Small intestine (tissue), 7 donors: ENCODE data around the gene ADAMTSL3. TPM values are rescaled to one million over a fixed set of nuclear protein-coding genes. Genes with fewer than 3 reads are reported as not detected.
"Not testable (repeated sequence)": the region's sequence is repeated elsewhere in the genome, so short reads cannot be mapped to it uniquely, and the experiment has no call there.

Source experiments
- DNase-seq, 2 donors: peaks; one replicate each; pipeline versions ENCODE4 v3.0.0 to v3.0.0-alpha.2; 2013
- FAIRE-seq: peaks from 2 replicates; lab custom pipeline; 2012; peaks lifted over from hg19 to GRCh38; lab: Jason Lieb, UNC
- H3K27ac ChIP-seq, 3 donors: one replicate each; pipeline ENCODE4 v1.5.1; 2013; ENCODE audit warnings: low read length in 2 of 3, mild to moderate bottlenecking in 2 of 3, control low read depth in 1 of 3, inconsistent platforms in 1 of 3, low read depth in 1 of 3, moderate library complexity in 1 of 3
- H3K27me3 ChIP-seq, 3 donors: one replicate each; pipeline ENCODE4 v1.6.1; 2013; ENCODE audit warnings: low read length in 3 of 3, inconsistent platforms in 1 of 3; ENCODE audit not compliant: control insufficient read depth in 3 of 3, insufficient read depth in 3 of 3
- H3K36me3 ChIP-seq, 3 donors: one replicate each; pipeline ENCODE4 v1.6.1; 2013; ENCODE audit warnings: low read length in 3 of 3, inconsistent platforms in 1 of 3, low read depth in 1 of 3, mild to moderate bottlenecking in 1 of 3, moderate library complexity in 1 of 3; ENCODE audit not compliant: control insufficient read depth in 3 of 3, insufficient read depth in 2 of 3
- H3K4me1 ChIP-seq, 3 donors: one replicate each; pipeline ENCODE4 v1.6.1; 2013; ENCODE audit warnings: low read length in 2 of 3, inconsistent platforms in 1 of 3, low read depth in 1 of 3, mild to moderate bottlenecking in 1 of 3, moderate library complexity in 1 of 3; ENCODE audit not compliant: control insufficient read depth in 3 of 3, insufficient read depth in 2 of 3
- H3K4me3 ChIP-seq, 3 donors: one replicate each; pipeline ENCODE4 v1.5.1; 2013; ENCODE audit warnings: low read length in 3 of 3, control low read depth in 1 of 3, inconsistent platforms in 1 of 3, low read depth in 1 of 3, mild to moderate bottlenecking in 1 of 3, moderate library complexity in 1 of 3
- H3K9me3 ChIP-seq, 2 donors: one replicate each; pipeline ENCODE4 v1.6.1; 2013; ENCODE audit warnings: low read depth in 1 of 2, low read length in 1 of 2; ENCODE audit not compliant: control insufficient read depth in 2 of 2, insufficient read depth in 1 of 2
- WGBS, 3 donors: extraction: QIAGEN DNeasy Blood & Tissue Kit; methylation state at CpG; one replicate each; pipeline ENCODE4 v1.1.7; 2013; 5-methylcytosine and 5-hydroxymethylcytosine counted together
- polyA plus RNA-seq, 4 donors: library from polyadenylated mRNA; stranded (reverse) in 3 of 4; unstranded in 1 of 4; fragments of 200-250 nt in 3 of 4; fragments of 120-200 nt in 1 of 4; gene quantifications; one replicate each; pipeline versions ENCODE4 v1.2.1 to v1.2.3, GENCODE V29; 2013
- donor health status: healthy with polysubstance abuse.
- donor health status: control.
- donor health status: control.
- donor health status: Bipolar disorder and iron deficiency.
- donor health status: healthy.

ADAMTSL3 gene
- polyA plus RNA-seq, 4 donors: 0.22 to 1.6 (median 0.93) TPM

DNA sequence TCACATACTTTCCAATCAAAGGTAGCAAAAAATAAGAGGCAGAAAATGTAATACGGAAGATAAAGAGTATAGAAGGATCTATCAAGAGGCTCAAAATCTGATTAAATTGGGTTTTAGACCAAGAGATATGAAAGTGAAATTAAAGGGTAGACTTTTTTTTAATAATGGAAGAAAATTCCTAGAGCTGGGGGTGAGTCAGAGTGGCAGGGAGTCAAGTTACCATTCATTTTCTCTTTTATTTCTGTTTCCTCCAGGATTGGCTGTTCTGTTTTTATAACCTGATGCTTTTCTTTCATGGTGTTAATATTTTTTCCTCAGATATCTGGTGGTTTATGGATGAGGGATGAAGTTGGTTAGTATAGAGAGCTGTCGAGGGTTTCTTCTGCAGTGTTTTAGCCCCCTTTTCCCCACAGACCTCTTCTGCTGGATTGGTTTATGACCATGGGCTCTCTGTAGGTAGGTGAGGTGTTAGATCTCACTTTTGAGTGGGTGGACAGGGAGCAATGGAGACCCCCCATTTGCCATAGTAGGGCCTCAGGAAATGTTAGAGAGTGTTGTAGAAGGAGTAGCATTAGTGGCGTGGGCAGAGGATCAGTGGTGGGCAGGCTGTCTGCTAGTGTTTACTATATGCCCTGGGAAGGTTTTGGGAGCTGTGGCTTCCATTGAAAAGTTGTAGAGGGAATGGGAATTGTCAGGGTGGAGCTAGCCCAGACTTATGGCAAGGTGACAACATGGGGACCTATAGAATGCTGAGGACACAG lies 380.1 kb downstream of the ADAMTSL3 start:
- H3K27me3 ChIP-seq: peaks cover 0 to under 1% (median 0%) of the 10 kb centered on the region in 3 donors
- H3K4me3 ChIP-seq: no peak overlapping the region
- H3K36me3 ChIP-seq: no peaks in the 10 kb centered on the region
- FAIRE-seq: no peak
- no peaks in the 10 kb centered on the region for H3K4me1 ChIP-seq
- DNase-seq: no peak
- no peaks in the 10 kb centered on the region for H3K9me3 ChIP-seq
- WGBS, 3 donors: 82 to 90% (median 87%) methylated on average over 3 of the region's 3 CpGs
- no peak overlapping the region for H3K27ac ChIP-seq

DNA sequence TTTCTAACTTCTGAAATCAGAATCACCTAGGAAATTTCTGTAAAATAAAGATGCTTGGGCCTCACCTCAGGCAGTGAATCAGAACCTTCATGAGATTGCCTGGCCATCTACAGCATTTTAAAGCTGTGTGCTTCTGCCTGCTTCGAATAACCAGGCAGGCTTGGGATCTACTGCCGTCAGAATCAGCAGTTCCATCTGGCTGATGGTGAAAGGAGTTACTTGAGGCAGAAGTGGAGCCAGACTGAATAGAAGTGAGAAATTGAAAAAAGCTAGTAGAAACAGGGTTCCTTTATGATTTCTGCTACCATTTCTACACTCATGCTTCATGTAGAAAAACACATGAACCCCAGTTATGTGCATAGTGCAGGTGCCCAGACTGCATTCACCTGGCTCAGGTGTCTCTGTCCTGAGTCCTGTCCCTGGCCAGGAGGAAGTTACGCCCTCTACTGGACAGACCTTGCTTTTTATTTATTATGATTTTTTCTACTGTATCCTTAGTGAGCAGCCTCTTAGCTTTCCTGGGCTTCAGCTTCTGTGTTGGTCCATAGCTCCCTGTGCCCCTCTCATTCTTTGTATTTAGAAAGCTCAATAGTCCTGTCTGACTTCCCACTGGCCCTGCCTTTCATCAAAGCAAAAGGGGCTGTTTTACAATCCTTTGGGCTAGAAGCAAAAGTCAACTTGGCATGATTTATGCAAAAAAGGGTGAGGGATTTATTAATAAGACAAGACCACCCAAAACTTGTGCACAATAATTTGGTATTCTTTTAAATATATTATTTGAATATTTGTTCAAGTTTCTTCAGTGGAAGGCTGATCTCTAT lies 380.9 kb downstream of the ADAMTSL3 start:
- no peaks in the 10 kb centered on the region for H3K36me3 ChIP-seq
- H3K4me1 ChIP-seq: no peaks in the 10 kb centered on the region
- H3K27me3 ChIP-seq: peaks cover 0 to 3% (median 0%) of the 10 kb centered on the region in 3 donors
- FAIRE-seq (no peak), DNase-seq (peak; percentile 4 to 8)
- no peaks in the 10 kb centered on the region for H3K9me3 ChIP-seq
- no peak overlapping the region for H3K4me3 ChIP-seq
- H3K27ac ChIP-seq: no peak overlapping the region
- 50 to 53% (median 51%) methylated on average over 3 of the region's 3 CpGs for WGBS, 3 donors

DNA sequence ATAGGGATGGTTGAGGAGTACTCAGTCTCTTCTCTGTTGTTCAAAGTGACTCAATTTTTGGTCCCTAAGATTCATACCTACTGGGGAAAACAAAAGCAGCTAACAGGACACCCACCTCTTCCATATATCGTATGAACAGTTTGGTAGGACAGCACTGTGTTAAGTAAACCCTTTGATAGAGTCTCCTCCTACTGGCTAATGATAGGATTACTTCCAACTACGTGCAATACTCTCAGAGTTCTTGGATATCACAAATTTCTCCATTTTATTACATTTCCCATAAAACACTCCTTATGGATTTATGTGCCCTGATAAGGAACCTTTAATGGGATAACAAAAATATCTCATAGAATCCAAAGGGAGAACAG lies 381.5 kb downstream of the ADAMTSL3 start:
- Histone ChIP-seq H3K36me3 (no peaks in the 10 kb centered on the region), H3K27ac (no peak overlapping the region), H3K4me3 (no peak overlapping the region), H3K9me3 (no peaks in the 10 kb centered on the region), H3K27me3 (peaks cover 0 to 3% (median 0%) of the 10 kb centered on the region in 3 donors), H3K4me1 (no peaks in the 10 kb centered on the region)
- 2 to 14% (median 9%) methylated on average over 2 of the region's 2 CpGs for WGBS, 3 donors
- FAIRE-seq: no peak
- no peak for DNase-seq

DNA sequence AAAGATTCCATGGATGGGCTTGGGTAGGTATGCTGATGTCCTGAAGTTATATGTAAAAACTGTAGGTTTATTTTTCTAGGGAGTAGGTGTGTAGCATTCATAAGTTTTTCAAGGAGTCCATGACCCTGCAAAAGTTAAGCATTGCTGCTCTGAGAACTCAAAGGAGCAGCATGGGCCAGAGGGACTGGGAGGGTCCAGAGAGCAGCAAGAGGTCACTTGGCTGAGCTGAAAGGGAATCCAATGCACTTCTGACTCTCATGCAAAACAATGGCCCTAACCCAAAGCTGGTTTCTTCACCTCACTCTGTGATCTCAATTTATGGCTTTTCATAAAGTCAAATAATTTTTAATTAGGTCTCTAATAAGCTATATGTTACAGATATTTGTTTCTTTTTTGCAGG lies 383.4 kb downstream of the ADAMTSL3 start:
- Histone ChIP-seq H3K27ac (no peak overlapping the region), H3K4me3 (no peak overlapping the region), H3K4me1 (no peaks in the 10 kb centered on the region), H3K9me3 (no peaks in the 10 kb centered on the region), H3K27me3 (peaks cover 0 to 3% (median 0%) of the 10 kb centered on the region in 3 donors), H3K36me3 (no peaks in the 10 kb centered on the region)
- DNase-seq (no peak), FAIRE-seq (no peak)

DNA sequence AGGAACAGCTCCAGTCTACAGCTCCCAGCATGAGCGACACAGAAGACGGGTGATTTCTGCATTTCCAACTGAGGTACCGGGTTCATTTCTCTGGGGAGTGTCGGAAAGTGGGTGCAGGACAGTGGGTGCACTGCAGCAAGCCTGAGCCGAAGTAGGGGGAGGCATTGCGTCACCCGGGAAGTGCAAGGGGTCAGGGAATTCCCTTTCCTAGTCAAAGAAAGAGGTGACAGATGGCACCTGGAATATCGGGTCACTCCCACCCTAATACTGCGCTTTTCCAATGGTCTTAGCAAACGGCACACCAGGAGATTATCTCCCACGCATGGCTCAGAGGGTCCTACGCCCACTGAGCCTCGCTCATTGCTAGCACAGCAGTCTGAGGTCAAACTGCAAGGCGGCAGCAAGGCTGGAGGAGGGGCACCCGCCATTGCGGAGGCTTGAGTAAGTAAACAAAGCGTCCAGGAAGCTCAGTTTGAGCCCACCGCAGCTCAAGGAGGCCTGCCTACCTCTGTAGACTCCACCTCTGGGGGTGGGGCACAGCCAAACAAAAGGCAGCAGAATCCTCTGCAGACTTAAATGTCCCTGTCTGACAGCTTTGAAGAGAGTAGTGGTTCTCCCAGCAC lies 388.6 kb downstream of the ADAMTSL3 start:
- FAIRE-seq, H3K27ac ChIP-seq, H3K36me3 ChIP-seq, H3K9me3 ChIP-seq, H3K4me1 ChIP-seq, H3K27me3 ChIP-seq, H3K4me3 ChIP-seq, DNase-seq: not testable (repeated sequence)
- WGBS, 3 donors: 68 to 75% (median 74%) methylated on average over 18 of the region's 18 CpGs

DNA sequence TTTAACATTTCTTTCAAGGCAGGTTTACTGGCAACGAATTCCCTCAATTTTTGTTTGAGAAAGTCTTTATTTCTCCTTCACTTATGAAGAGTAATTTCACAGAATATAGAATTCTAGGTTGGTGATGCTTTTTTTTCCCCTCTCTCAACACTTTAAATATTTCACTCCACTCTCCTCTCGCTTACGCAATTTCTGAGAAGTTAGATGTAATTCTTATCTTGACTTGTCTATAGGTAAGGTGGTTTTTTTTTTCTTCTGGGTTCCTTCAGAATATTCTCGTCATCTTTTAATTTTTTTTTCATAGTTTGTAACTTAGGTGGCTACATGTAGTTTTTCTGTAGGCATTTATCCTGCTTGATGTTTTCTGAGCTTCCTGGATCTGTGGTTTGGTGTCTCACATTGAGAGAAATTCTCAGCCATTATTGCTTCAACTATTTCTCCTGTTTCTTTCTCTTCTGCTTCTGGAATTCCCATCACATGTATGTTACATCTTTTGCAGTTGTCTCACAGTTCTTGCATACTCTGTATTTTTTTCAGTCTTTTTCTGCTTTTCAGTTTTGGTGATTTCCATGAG lies 392.2 kb downstream of the ADAMTSL3 start:
- no peaks in the 10 kb centered on the region for H3K36me3 ChIP-seq
- H3K9me3 ChIP-seq: no peaks in the 10 kb centered on the region
- DNase-seq (no peak), FAIRE-seq (no peak)
- WGBS, 3 donors: 70 to 82% (median 78%) methylated on average over 4 of the region's 4 CpGs
- H3K4me3 ChIP-seq: no peak overlapping the region
- H3K27ac ChIP-seq: no peak overlapping the region
- no peaks in the 10 kb centered on the region for H3K4me1 ChIP-seq
- no peaks in the 10 kb centered on the region for H3K27me3 ChIP-seq

DNA sequence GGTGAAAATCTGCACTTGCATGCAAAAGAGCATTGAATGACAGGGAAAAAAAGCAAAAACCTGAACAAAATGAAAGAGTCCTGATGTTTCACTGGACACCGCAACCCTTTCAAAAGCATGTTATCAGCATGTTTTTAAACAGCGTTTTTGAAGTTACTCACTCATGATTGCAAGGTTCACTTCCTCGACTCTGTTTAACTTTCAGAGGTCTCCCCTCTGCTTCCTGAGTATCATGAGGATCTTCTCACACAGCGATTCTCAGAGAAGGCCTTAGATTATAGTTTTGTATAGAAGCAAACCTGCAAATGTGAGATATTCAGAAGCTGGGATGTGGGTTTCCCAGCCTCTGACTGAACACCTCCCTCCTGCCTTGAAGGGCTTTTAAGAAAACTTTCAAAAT lies 395.6 kb downstream of the ADAMTSL3 start:
- DNase-seq, FAIRE-seq, H3K4me3 ChIP-seq, H3K27me3 ChIP-seq, H3K27ac ChIP-seq, H3K9me3 ChIP-seq, H3K4me1 ChIP-seq, H3K36me3 ChIP-seq: not testable (repeated sequence)
- WGBS, 3 donors: 56 to 60% (median 57%) methylated on average over 4 of the region's 4 CpGs

DNA sequence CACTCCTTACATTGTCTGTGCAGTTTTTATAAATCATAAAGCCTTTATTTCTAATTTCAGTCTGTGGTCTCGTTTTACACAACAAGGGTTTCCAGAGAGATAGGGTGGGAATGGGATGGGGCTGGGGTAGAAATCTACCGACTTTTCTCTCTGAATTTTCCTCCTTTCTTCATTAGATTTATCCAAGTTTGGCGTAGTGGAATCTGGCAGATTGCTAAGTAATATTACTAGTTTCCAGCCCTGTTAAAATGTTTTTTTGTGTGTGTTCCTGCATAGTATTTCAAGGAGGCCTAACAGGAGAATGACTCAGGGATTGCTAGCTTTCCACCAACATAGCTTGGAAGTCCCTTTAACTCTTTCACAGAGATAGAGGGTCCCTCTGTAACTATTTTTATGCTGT lies 396.2 kb downstream of the ADAMTSL3 start:
- WGBS, 3 donors: 66 to 81% (median 72%) methylated on average over 3 of the region's 3 CpGs
- no peak overlapping the region for H3K27ac ChIP-seq
- H3K9me3 ChIP-seq: no peaks in the 10 kb centered on the region
- no peaks in the 10 kb centered on the region for H3K36me3 ChIP-seq
- no peak overlapping the region for H3K4me3 ChIP-seq
- no peak for FAIRE-seq
- no peak for DNase-seq
- no peaks in the 10 kb centered on the region for H3K4me1 ChIP-seq
- H3K27me3 ChIP-seq: no peaks in the 10 kb centered on the region
